ENCODE data around the gene RIPK3.

Gene RIPK3

DNA sequence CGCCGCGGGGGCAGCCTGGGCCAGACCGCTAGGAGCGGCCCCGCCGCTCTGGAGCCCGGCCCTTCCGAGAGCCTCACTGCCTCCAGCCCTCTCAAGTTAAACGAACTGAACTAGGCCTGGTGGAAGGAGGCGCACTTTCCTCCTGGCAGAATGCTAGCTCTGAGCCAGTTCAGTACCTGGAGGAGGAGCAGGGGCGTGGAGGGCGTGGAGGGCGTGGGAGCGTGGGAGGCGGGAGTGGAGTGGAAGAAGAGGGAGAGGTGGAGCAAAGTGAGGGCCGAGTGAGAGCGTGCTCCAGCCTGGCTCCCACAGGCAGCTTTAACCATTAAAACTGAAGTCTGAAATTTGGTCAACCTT is 23.2 kb downstream of the RIPK3 start:
- DNase-seq = no peak

- no peak for DNase-seq
Measured at GRCh38 chr14:24315807-24316596, 23.8 kb downstream of the RIPK3 start.

GRCh38 chr14:24315243-24315806 is 24.5 kb downstream of the RIPK3 start:
- DNase-seq = no peak

- no peak for DNase-seq
Measured at GRCh38 chr14:24314377-24315193, 25.2 kb downstream of the RIPK3 start.

GRCh38 chr14:24313913-24314312 is 25.9 kb downstream of the RIPK3 start:
- no peak for DNase-seq

- no peak for DNase-seq
Measured at GRCh38 chr14:24312736-24313507, 26.9 kb downstream of the RIPK3 start.

- no peak for DNase-seq
Measured at GRCh38 chr14:24311837-24312615, 27.8 kb downstream of the RIPK3 start.

DNA sequence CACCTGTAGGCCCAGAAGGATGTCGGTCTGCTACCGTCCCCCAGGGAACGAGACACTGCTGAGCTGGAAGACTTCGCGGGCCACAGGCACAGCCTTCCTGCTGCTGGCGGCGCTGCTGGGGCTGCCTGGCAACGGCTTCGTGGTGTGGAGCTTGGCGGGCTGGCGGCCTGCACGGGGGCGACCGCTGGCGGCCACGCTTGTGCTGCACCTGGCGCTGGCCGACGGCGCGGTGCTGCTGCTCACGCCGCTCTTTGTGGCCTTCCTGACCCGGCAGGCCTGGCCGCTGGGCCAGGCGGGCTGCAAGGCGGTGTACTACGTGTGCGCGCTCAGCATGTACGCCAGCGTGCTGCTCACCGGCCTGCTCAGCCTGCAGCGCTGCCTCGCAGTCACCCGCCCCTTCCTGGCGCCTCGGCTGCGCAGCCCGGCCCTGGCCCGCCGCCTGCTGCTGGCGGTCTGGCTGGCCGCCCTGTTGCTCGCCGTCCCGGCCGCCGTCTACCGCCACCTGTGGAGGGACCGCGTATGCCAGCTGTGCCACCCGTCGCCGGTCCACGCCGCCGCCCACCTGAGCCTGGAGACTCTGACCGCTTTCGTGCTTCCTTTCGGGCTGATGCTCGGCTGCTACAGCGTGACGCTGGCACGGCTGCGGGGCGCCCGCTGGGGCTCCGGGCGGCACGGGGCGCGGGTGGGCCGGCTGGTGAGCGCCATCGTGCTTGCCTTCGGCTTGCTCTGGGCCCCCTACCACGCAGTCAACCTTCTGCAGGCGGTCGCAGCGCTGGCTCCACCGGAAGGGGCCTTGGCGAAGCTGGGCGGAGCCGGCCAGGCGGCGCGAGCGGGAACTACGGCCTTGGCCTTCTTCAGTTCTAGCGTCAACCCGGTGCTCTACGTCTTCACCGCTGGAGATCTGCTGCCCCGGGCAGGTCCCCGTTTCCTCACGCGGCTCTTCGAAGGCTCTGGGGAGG is 28.9 kb downstream of the RIPK3 start, which contains the start of gene LTB4R:
LTB4R (plus strand) TSS at position 857 of the 959 bp plus-strand sequence. CDS start 4,150 bp downstream, outside the sequence.
- peak; percentile 61 for DNase-seq

- DNase-seq = no peak
Measured at GRCh38 chr14:24310265-24310645, 29.5 kb downstream of the RIPK3 start.

DNA sequence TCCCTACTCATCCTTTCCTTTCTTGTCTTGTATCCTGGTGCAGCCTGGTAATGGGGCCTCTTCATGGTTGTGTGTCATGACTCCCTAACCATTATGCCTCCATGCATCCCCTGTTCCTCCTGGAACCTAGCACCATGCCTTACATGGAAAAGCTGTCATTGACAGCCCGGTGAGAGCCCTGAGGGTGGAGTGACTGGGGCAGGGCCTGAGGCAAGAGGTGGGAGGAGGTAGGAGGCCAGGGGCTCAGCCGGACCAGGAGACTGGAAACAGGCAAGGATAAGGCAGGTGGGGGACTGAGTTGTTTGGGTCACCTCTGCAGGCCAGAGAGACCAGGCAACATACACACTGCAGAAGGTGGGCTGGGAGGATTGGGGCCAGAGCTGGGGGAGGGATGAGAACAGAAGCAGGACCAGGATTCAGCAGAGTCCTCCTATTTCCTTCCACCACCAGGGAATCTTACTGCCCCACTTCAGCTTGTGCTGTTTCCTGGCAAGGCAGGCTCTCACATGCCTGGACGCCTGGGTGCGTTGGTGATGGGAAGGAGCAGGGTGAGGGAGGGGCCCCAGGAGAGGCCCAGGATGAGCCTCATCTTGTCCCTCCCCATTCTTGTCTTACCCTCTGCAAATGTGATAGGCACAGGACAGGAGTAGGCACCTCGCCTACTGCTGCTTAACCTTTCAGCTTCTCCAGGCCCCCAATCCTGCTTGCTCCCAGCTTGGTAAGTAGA is 30.1 kb downstream of the RIPK3 start, which contains the start of gene LTB4R2:
LTB4R2 (plus strand) TSS at position 603 of the 727 bp plus-strand sequence. CDS start 525 bp downstream, outside the sequence.
- no peak for DNase-seq

DNA sequence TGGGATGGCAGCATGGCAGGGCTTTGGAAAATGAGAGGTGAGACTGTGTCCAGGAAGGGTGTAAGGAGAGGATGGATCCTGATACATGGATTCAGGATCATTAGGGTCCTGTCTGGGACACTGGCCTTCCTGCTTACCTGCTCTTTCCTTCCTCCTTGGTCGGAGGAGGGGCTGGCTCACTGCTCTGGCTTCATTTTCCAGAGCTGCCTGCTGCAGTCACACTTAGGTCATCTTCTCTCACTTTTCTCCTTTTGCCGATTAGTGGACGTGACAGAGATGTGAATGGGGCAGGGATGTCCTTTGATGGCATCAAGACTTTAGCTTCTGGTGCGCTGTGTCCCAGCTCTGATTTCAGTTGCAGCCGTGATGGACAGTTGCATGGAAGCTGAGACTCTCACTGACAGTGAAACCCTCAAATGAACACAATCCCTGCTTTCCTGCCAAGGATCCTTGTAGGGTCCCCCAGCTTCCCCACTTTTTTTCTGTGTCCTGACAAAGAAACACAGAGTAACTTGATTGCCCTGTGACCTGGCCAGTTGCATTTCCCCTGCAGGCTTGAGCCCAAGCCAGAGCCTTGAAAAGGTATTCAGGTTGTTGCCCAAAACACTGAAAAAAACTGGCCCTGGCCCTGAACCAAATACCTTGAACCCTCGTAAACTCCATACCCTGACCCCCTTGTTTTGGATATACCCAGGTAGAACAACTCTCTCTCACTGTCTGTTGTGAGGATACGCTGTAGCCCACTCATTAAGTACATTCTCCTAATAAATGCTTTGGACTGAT is 31.3 kb downstream of the RIPK3 start:
- no peak for DNase-seq

DNA sequence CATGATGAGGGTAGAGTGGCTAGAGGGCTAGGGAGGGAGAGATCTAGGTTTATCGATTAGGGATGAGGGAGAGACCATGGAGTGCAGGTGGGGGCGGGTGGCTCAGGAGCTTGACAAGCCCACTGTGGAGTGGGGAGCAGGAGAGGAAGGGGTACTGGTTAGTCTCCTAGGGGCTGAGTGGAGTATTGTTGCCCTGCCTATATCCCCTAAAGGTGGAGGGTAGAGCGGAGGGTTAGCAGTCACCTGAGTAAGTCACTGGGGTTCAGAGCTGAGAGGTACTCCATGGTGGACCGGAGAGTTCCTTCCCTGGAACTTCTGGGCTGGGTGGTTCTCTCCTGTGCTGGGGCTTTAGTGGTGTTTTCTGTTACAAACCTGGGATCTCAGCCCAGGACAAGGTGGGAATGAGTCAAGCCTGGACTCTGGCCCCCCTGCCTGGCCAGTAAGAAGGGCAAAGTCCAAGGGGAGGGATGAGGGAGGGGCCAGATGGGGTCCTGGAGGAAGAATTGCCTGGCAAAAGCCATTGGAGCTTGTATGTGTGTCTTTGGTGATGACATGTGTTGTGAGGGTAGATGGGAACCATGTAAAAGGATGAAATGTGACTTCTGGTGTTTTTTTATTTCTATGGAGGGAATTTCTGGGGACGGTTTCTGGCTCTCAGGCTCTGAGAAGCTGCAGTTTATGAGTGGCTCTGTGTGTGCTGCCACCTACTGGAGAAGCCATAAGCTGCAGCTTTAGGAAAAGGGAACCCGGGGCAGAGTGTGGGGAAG is 32.0 kb downstream of the RIPK3 start, which contains the start of gene CIDEB:
CIDEB (minus strand) TSS at position 403 of the 767 bp plus-strand sequence; CDS start at position 284, 119 bp downstream.
- DNase-seq = peak; percentile 44

DNA sequence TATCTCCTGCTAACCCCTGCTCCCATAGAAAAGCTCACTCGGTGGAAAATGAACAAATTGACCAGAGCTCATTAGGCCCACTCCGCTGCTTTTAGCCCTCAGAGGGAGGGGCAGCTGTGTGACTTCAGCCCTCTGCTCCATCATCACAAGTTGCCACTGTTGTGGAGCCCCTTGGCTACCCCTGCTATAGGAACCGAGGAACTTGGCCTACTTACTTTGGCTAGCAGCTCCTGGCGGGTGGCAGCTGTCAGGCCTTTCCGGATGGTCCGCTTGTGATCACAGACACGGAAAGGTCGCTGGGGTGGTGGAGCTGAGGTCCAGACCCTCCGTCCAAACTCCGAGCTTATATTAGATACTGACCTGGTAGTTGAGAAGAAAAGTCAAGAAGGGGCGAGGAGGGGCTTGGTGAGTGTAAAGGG is 32.6 kb downstream of the RIPK3 start:
- no peak for DNase-seq

- DNase-seq = no peak
Measured at GRCh38 chr14:24304019-24304387, 35.8 kb downstream of the RIPK3 start.

- no peak for DNase-seq
Measured at GRCh38 chr14:24300326-24300980, 39.3 kb downstream of the RIPK3 start.

GRCh38 chr14:24299255-24300191 is 40.3 kb downstream of the RIPK3 start, which contains the start of the genes DHRS1 and NOP9:
TSS of gene DHRS1 (minus strand) at chr14:24299780. CDS start at chr14:24299106, 674 bp downstream.
TSS of gene NOP9 (plus strand) at chr14:24299850. CDS start at chr14:24299955, 105 bp downstream.
- DNase-seq = peak; percentile 84

Data from stimulated activated naive CD4-positive, alpha-beta T cell treated with Interleukin-2 at 50 U/mL for 16 hours (primary cell).